Memory B cell (primary cell): ENCODE data around the gene SLC44A1.

Source experiments
- ATAC-seq: fragments of 150-1000 bp; cut with Tn5 transposase; 2 replicates; pipeline ENCODE4 v1.10.0; 2021; ENCODE audit warnings: low read depth, mild to moderate bottlenecking, moderate library complexity
- DNase-seq, 2 donors: peaks; one replicate each; pipeline ENCODE4 v3.0.0; 2022; ENCODE audit warnings: low spot score in 2 of 2
- H3K27ac Mint-ChIP-seq: one replicate; pipeline ENCODE4 v1.8.0; 2022; ENCODE audit warnings: mild to moderate bottlenecking, moderate library complexity, mixed read lengths
- H3K27me3 Mint-ChIP-seq: one replicate; pipeline ENCODE4 v1.8.0; 2022; ENCODE audit warnings: mixed read lengths
- H3K36me3 Mint-ChIP-seq: one replicate; pipeline ENCODE4 v1.8.0; 2022; ENCODE audit warnings: mild to moderate bottlenecking, mixed read lengths
- H3K4me1 Mint-ChIP-seq: one replicate; pipeline ENCODE4 v1.8.0; 2022; ENCODE audit warnings: mixed read lengths
- H3K4me3 Mint-ChIP-seq: one replicate; pipeline ENCODE4 v1.8.0; 2022; ENCODE audit warnings: mild to moderate bottlenecking, moderate library complexity, mixed read lengths
- H3K9me3 Mint-ChIP-seq: one replicate; pipeline ENCODE4 v1.8.0; 2022; ENCODE audit warnings: mixed read lengths

Gene SLC44A1

DNA sequence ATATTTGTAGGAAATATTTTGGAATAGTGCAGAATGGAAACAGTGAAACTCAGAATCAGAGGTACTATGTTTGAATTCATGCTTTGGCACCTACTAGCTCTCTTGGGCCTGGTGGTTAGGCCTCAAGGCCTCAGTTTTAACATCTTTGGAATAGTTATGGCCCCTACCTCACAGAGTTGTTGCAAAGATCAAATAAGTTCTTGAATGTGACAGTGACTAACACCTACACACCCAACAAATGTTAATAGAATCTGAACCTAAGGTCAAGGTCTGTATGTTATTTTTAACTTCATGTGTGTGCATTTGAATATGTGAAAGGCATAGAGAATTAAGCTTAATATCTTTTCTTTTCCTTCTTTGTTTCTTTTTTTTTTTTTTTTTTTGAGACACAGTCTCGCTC is 87.3 kb downstream of the SLC44A1 start:
- ATAC-seq (no peak), DNase-seq (no peak)
- Mint-ChIP-seq H3K9me3 (no peaks in the 10 kb centered on the region), H3K4me3 (no peak overlapping the region), H3K27me3 (no peaks in the 10 kb centered on the region), H3K36me3 (peaks cover 5% of the 10 kb centered on the region), H3K4me1 (peaks cover 14% of the 10 kb centered on the region), H3K27ac (no peak overlapping the region)

DNA sequence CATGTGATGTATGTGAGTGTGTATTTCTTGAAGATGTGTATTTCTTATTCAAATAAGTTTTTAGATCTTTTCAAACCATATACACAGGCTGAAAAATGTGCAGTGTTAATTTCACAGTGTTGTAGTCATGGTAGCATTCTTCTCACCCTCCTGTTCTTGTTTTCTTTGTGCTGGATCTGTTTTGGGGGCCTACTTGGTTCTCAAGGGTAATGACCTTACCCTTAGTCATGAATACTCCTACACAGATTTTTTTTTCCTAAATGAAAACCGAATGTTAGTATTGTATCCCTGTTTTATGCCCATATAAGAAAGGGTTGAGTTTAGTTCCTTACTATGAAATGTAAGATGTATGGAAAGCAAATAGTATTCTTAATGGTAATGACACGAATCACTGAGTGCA is 88.0 kb downstream of the SLC44A1 start:
- DNase-seq (no peak), ATAC-seq (no peak)
- peaks cover 14% of the 10 kb centered on the region for H3K4me1 Mint-ChIP-seq
- H3K9me3 Mint-ChIP-seq: no peaks in the 10 kb centered on the region
- H3K36me3 Mint-ChIP-seq: peaks cover 10% of the 10 kb centered on the region
- H3K4me3 Mint-ChIP-seq: no peak overlapping the region
- H3K27ac Mint-ChIP-seq: no peak overlapping the region
- H3K27me3 Mint-ChIP-seq: no peaks in the 10 kb centered on the region

DNA sequence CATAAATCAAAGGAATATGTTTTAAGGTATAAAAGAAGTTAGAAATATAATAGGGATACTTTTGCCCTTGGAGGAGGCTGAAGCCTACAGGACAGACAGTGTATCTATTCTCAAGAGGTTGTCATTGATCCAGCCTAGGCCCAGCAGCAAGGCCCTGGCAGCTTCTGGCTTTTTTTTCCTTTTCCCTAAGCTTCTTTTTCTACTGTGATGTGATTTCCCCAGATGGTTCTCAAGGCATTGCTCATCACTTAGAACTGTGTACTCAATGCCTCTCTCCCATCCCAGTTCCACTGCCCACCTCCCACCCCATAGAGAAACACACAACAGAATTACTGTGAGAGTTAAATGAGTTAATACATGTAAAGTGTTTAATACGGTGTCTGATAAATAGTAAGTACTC is 88.6 kb downstream of the SLC44A1 start:
- no peak overlapping the region for H3K4me3 Mint-ChIP-seq
- peaks cover 12% of the 10 kb centered on the region for H3K36me3 Mint-ChIP-seq
- H3K27ac Mint-ChIP-seq: no peak overlapping the region
- no peaks in the 10 kb centered on the region for H3K27me3 Mint-ChIP-seq
- DNase-seq (no peak), ATAC-seq (no peak)
- H3K9me3 Mint-ChIP-seq: no peaks in the 10 kb centered on the region
- peaks cover 11% of the 10 kb centered on the region for H3K4me1 Mint-ChIP-seq

DNA sequence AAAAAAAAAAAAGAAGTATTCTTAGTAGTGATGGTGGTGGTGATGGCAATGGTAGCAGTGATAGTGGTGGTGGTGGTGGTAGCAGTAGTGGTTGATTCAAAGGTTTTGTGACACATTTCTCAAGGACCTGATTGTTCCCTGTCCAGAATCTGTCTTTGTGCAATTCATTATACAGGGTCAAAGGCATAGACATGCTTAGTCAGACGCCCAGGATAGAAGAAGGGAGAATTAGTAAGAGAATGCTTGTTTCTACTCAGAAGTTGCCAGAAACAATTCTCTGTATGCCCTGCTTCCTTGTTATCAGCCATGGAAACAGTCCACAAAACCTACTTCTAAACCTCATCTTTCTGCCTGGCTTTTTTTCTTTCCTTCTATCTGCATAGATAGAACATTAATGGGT is 89.4 kb downstream of the SLC44A1 start:
- DNase-seq (no peak), ATAC-seq (no peak)
- Mint-ChIP-seq H3K4me1 (peaks cover 11% of the 10 kb centered on the region), H3K27me3 (no peaks in the 10 kb centered on the region), H3K4me3 (no peak overlapping the region), H3K27ac (no peak overlapping the region), H3K9me3 (no peaks in the 10 kb centered on the region), H3K36me3 (peaks cover 13% of the 10 kb centered on the region)

DNA sequence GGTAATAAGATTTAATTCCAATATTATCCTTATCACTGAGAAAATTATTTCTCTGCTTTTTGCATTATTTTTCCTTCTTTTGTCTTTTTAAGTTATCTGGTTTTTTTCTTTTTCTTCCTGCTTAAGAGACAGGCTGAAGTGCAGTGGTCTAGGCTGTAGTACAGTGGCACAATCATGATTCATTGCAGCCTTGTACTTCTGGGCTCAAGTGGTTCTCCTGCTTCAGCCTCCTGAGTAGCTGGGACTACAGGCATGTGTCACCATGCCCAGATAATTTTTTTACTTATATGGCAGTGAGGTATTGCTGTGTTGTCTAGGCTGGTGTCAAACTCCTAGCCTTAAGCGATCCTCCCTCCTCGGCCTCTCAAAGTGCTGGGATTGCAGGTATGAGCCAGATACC is 93.9 kb downstream of the SLC44A1 start:
- DNase-seq: no peak
- no peak overlapping the region for H3K4me3 Mint-ChIP-seq
- H3K9me3 Mint-ChIP-seq: no peaks in the 10 kb centered on the region
- no peaks in the 10 kb centered on the region for H3K27me3 Mint-ChIP-seq
- no peak overlapping the region for H3K27ac Mint-ChIP-seq
- H3K36me3 Mint-ChIP-seq: peaks cover 16% of the 10 kb centered on the region
- no peak for ATAC-seq
- H3K4me1 Mint-ChIP-seq: peaks cover 10% of the 10 kb centered on the region

- DNase-seq (no peak), ATAC-seq (no peak)
- peaks cover 16% of the 10 kb centered on the region for H3K36me3 Mint-ChIP-seq
- H3K27me3 Mint-ChIP-seq: no peaks in the 10 kb centered on the region
- no peaks in the 10 kb centered on the region for H3K9me3 Mint-ChIP-seq
- H3K4me1 Mint-ChIP-seq: peaks cover 8% of the 10 kb centered on the region
- no peak overlapping the region for H3K27ac Mint-ChIP-seq
- no peak overlapping the region for H3K4me3 Mint-ChIP-seq
Measured at GRCh38 chr9:105339849-105340248, 95.4 kb downstream of the SLC44A1 start.

DNA sequence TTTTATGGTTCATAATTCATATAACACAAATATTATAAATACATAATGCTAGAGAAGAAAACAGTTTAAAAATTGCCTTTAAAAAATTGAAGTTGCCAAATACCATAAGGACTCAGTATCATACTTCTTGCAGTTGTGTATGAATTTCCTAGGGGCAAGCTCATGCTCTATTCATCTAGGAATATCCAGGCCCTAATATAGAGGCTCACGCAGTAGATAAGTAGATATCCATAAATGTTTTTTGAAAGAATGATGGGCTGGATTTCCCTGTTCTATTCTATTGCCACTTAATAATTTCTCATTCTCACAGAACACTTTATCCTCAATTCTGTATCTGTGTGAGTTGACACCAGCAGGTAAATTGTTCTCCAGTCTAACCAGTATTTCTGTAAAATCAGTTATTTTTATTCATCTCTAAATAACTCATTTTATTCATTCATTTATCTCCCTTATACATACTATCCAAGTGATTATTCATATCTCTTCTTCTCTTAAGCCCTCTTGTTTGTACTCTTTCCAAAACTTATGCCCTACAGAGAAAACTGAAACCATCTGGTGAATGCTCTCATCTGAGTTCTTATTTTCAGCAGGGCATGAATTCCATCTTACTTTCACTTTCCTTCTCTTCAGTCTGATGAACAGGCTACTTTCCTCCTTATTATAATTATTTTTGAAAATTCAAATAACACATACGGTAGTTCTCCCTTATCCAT is 97.1 kb downstream of the SLC44A1 start:
- DNase-seq (no peak), ATAC-seq (no peak)
- no peaks in the 10 kb centered on the region for H3K27me3 Mint-ChIP-seq
- peaks cover 13% of the 10 kb centered on the region for H3K36me3 Mint-ChIP-seq
- H3K4me3 Mint-ChIP-seq: no peak overlapping the region
- peaks cover 8% of the 10 kb centered on the region for H3K4me1 Mint-ChIP-seq
- H3K9me3 Mint-ChIP-seq: no peaks in the 10 kb centered on the region
- no peak overlapping the region for H3K27ac Mint-ChIP-seq

- Mint-ChIP-seq H3K27me3 (no peaks in the 10 kb centered on the region), H3K4me1 (peaks cover 8% of the 10 kb centered on the region), H3K9me3 (no peaks in the 10 kb centered on the region), H3K36me3 (peaks cover 9% of the 10 kb centered on the region), H3K27ac (no peak overlapping the region), H3K4me3 (no peak overlapping the region)
- DNase-seq (no peak), ATAC-seq (no peak)
Measured at GRCh38 chr9:105342147-105342505, 97.7 kb downstream of the SLC44A1 start.

- no peaks in the 10 kb centered on the region for H3K27me3 Mint-ChIP-seq
- H3K27ac Mint-ChIP-seq: no peak overlapping the region
- no peak for ATAC-seq
- H3K36me3 Mint-ChIP-seq: peaks cover 3% of the 10 kb centered on the region
- peaks cover 8% of the 10 kb centered on the region for H3K4me1 Mint-ChIP-seq
- no peak overlapping the region for H3K4me3 Mint-ChIP-seq
- DNase-seq: no peak
- no peaks in the 10 kb centered on the region for H3K9me3 Mint-ChIP-seq
Measured at GRCh38 chr9:105344283-105344682, 99.8 kb downstream of the SLC44A1 start.

- H3K4me3 Mint-ChIP-seq: no peak overlapping the region
Measured at GRCh38 chr9:105345626-105346025, 101.2 kb downstream of the SLC44A1 start.

DNA sequence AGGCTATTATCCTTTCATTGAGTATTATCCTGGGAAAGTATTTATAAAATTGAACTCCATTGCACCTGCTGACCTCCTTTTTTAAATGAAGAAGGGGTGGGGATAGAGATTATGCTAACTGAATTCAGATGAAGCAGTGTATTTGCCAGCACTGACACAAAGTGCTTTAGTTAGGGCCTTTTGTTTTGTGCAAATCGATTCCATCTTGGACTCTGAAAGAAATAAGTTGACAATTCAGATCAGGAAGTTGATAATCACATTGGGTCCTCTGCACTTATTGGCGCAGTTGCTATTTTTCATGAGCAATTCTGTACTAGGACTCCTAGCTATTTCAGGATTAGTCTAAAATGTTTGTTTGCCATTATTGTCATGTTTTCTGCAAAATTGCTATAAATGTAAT is 101.8 kb downstream of the SLC44A1 start:
- Mint-ChIP-seq H3K27me3 (no peaks in the 10 kb centered on the region), H3K4me3 (no peak overlapping the region), H3K4me1 (peaks cover 8% of the 10 kb centered on the region), H3K36me3 (peaks cover 3% of the 10 kb centered on the region), H3K27ac (no peak overlapping the region), H3K9me3 (no peaks in the 10 kb centered on the region)
- ATAC-seq: no peak
- DNase-seq: no peak

More at GRCh38 chr9:105345626-105346025, 101.2 kb downstream of the SLC44A1 start:
- Mint-ChIP-seq H3K9me3 (no peaks in the 10 kb centered on the region), H3K36me3 (peaks cover 2% of the 10 kb centered on the region), H3K27ac (no peak overlapping the region), H3K4me1 (peaks cover 8% of the 10 kb centered on the region), H3K27me3 (no peaks in the 10 kb centered on the region)
- no peak for ATAC-seq
- DNase-seq: no peak

- no peaks in the 10 kb centered on the region for H3K27me3 Mint-ChIP-seq
- H3K27ac Mint-ChIP-seq: no peak overlapping the region
- DNase-seq (no peak), ATAC-seq (no peak)
- no peaks in the 10 kb centered on the region for H3K9me3 Mint-ChIP-seq
- peaks cover 14% of the 10 kb centered on the region for H3K4me1 Mint-ChIP-seq
- peaks cover 15% of the 10 kb centered on the region for H3K36me3 Mint-ChIP-seq
- no peak overlapping the region for H3K4me3 Mint-ChIP-seq
Measured at GRCh38 chr9:105354448-105354847, 110.0 kb downstream of the SLC44A1 start.

DNA sequence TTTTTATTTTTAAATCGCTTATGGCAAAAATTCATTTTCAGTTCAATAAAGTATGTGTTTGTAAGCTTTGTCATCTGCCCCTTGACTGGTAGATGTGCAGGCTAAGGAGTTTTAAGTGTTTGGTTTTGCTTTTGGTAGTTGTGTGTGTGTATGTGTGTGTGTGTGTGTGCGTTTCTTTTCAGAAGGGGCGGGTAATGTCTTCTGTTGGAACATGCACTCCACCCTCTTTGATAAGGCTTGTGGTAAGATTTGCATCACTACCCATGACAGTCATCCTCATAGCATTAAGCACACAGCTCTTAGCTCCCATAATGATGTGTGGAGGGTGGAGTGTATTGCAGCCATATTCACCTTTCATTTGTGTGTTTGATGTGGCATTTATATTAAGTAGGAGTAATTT is 111.3 kb downstream of the SLC44A1 start:
- Mint-ChIP-seq H3K4me3 (no peak overlapping the region), H3K4me1 (peaks cover 14% of the 10 kb centered on the region), H3K27me3 (no peaks in the 10 kb centered on the region), H3K9me3 (no peaks in the 10 kb centered on the region), H3K27ac (no peak overlapping the region), H3K36me3 (peaks cover 18% of the 10 kb centered on the region)
- peak in 1 of 2 donors; percentile 31 for DNase-seq
- peak; percentile 99 for ATAC-seq

DNA sequence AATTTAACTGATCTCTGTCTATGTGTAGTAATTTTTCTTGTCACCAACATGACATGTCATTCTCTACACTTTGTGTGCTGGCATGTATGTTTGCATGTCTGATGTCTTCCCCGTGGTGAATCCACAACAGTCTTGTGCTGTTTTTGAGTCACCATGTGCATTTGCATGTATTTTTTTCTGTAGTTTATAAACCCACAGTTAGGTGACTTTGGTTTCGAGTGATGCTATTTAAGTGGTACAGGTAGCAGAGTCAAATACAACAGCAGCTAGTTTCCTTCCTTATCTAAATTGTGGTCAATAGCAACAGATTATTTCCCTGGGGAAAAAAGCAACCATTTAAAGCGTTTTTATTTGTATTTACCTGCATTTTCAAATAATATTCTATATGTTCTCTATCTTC is 113.5 kb downstream of the SLC44A1 start:
- DNase-seq: no peak
- Mint-ChIP-seq H3K27ac (no peak overlapping the region), H3K36me3 (peaks cover 20% of the 10 kb centered on the region), H3K27me3 (no peaks in the 10 kb centered on the region), H3K9me3 (no peaks in the 10 kb centered on the region), H3K4me3 (no peak overlapping the region), H3K4me1 (peaks cover 14% of the 10 kb centered on the region)
- peak; percentile 49 for ATAC-seq

DNA sequence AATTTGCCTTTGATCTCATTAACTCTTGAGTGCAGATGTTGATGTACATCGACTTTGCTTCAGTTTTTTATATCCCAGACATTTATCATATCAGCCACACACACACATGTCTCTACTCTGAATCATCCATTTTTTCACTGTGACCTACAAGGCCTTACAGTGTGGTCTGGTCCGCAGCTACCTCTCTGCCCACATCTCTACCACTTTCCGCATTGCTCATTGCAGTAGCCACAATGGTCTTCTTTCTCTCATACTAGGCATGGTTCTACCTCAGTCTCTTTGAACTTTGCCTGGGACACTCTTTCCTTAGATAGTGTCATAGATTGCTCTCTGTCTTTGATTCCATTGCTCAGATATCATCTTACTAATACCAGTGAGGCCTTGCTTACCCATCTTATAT is 115.4 kb downstream of the SLC44A1 start:
- Mint-ChIP-seq H3K4me3 (no peak overlapping the region), H3K36me3 (peaks cover 24% of the 10 kb centered on the region), H3K27me3 (no peaks in the 10 kb centered on the region), H3K4me1 (peaks cover 13% of the 10 kb centered on the region), H3K27ac (no peak overlapping the region), H3K9me3 (no peaks in the 10 kb centered on the region)
- DNase-seq (no peak), ATAC-seq (no peak)
